ENCODE data around the gene PAX3.

DNA sequence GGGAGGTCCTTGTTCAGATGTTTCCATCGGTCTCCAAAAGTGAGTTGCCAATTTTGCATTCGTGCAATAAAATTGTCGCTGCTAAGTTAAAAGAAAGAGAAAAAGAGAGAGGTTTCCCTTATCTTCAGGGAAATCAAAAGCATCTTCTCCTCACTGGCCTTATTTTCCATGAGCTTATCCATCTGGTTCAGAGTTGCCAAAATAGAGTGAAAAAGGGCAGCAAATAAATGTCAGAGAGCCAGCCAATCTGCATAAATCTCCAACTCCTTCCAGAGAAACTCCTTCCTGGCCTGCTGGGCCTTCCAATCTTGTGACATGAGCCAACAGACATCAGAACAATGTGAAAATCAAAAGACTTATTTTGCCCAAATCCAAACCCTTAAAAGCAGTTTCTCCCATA is 28.4 kb downstream of the PAX3 start:
- TF ChIP-seq, protein P1, sequence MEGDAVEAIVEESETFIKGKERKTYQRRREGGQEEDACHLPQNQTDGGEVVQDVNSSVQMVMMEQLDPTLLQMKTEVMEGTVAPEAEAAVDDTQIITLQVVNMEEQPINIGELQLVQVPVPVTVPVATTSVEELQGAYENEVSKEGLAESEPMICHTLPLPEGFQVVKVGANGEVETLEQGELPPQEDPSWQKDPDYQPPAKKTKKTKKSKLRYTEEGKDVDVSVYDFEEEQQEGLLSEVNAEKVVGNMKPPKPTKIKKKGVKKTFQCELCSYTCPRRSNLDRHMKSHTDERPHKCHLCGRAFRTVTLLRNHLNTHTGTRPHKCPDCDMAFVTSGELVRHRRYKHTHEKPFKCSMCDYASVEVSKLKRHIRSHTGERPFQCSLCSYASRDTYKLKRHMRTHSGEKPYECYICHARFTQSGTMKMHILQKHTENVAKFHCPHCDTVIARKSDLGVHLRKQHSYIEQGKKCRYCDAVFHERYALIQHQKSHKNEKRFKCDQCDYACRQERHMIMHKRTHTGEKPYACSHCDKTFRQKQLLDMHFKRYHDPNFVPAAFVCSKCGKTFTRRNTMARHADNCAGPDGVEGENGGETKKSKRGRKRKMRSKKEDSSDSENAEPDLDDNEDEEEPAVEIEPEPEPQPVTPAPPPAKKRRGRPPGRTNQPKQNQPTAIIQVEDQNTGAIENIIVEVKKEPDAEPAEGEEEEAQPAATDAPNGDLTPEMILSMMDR (IDR thresholded peaks at IDR 0.05): no peak
- no peak for TF ChIP-seq EZH2 (IDR thresholded peaks at IDR 0.05)

Data from neural progenitor cell (in vitro differentiated cells).